ENCODE measurements around the gene GPC6. TPM values are rescaled to one million over a fixed set of nuclear protein-coding genes. Genes with fewer than 3 reads are reported as not detected.

Gene GPC6
- total RNA-seq, 1 experiment from 2014 or later, result 0.22 TPM

DNA sequence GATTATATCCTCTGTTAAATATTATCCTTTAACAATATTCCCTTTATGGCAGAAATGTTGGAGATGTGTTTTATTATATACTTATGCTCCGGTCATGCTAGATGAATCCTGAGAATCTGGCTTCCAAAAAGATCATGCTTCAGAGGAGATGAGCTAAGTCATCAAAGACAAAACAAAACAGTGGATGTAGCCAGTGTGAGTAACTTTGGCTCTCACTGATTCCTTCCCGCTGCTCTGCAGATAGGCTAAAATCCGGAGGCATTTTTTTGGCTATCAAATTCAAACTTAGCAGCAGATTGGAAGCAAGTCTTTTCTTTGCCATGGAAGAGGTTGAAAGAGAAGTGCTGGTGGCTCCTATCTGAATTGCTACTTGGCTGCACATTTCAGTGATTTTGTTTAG, 295.9 kb downstream of the GPC6 start:
- RAD21 ChIA-PET (ENCODE audit: low non-redundant PET in 1 of 2, low total read pairs in 2 of 2, uncharacterized antibody in 2 of 2, unreplicated experiment in 2 of 2), result no interaction called here
- no peak overlapping the region for H2AFZ ChIP-seq (ENCODE audit: low read depth, low read length, poor library complexity, severe bottlenecking)
- H4K20me1 ChIP-seq (ENCODE audit: insufficient read depth), result no peaks in the 10 kb centered on the region
- H3K9me2 ChIP-seq (ENCODE audit: insufficient read depth), result no peaks in the 10 kb centered on the region
- H3K27ac ChIP-seq (ENCODE audit: low read depth, low read length), result no peak overlapping the region
- H3K9me3 ChIP-seq (ENCODE audit: control insufficient read depth in 1 of 2, insufficient read depth in 1 of 2, low read depth in 1 of 2, low read length in 2 of 2), result peaks cover 14 to 22% of the 10 kb centered on the region in 2 experiments; a peak in 2 of 4 replicates
- H3K4me3 ChIP-seq (replicated peaks in 1 of 2; ENCODE audit: low read depth in 1 of 2, low read length in 2 of 2), result no peak overlapping the region
- H3K27me3 ChIP-seq (ENCODE audit: insufficient read depth, low read length), result no peaks in the 10 kb centered on the region
- intact Hi-C loops (cut with micrococcal nuclease), result no loop called here
- no peak for TF ChIP-seq EZH2 (IDR thresholded peaks at IDR 0.05)
- TF ChIP-seq SP1 (IDR thresholded peaks at IDR 0.05; ENCODE audit: low read depth), result no peak
- TF ChIP-seq RAD21 (IDR thresholded peaks at IDR 0.05; ENCODE audit: low read depth), result no peak
- no peak for TF ChIP-seq EGR1 (IDR thresholded peaks at IDR 0.05; ENCODE audit: low read depth)
- no peak for TF ChIP-seq POLR2AphosphoS5 (IDR thresholded peaks at IDR 0.05; ENCODE audit: low read depth, low read length)
- no peak for TF ChIP-seq ZBTB33 (IDR thresholded peaks at IDR 0.05; ENCODE audit: extremely low read depth, insufficient replicate concordance, low read length)
- TF ChIP-seq YY1 (IDR thresholded peaks at IDR 0.05; ENCODE audit: extremely low read depth, insufficient replicate concordance, low read depth, low read length), result no peak
- no peak for TF ChIP-seq ZNF274 (IDR thresholded peaks at IDR 0.05; ENCODE audit: low read depth, low read length)
- no peak for TF ChIP-seq POLR2A (IDR thresholded peaks at IDR 0.05; ENCODE audit: borderline replicate concordance, extremely low read depth, insufficient read depth, insufficient read length)
- H3K4me1 ChIP-seq (ENCODE audit: control insufficient read depth in 1 of 2, insufficient read depth in 2 of 2, low read length in 2 of 2), result no peaks in the 10 kb centered on the region
- H3K9ac ChIP-seq (ENCODE audit: low read length), result no peak overlapping the region
- CTCF ChIA-PET, result no interaction called here
- no TSS peak for BruUV-seq (replicated peaks)
- POLR2A ChIA-PET, result no interaction called here
- ATAC-seq (no peak), DNase-seq (ENCODE audit: low read depth, low spot score) (no peak)
- no peaks in the 10 kb centered on the region for H3K79me2 ChIP-seq (ENCODE audit: insufficient read depth, low read length)
- H3K36me3 ChIP-seq (ENCODE audit: control insufficient read depth in 1 of 2, insufficient read depth in 2 of 2, low read length in 2 of 2), result no peaks in the 10 kb centered on the region
- no peak overlapping the region for H3K4me2 ChIP-seq (ENCODE audit: low read length)

DNA sequence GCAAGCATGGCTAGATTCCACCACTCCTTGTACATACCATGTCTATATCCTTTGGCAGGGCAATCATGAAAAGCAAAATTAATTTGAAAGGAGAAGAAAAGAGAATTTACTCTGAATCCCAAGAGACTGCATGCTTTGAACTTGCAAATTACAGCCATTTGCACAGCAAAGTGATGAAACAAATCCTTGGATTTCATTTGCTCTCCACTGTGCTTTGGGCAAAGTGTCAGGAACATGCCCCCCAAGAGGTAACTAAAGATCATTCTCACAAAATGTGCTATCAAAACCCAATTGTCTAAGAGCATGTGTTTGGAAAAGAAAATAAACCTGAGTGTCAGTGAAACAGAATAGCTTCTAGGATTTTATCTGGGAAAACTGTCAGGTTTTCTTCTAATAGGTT, 298.5 kb downstream of the GPC6 start:
- CTCF ChIA-PET, result no interaction called here

More for the DNA sequence above, 298.5 kb downstream of the GPC6 start:
- ChIA-PET RAD21 (ENCODE audit: low non-redundant PET in 1 of 2, low total read pairs in 2 of 2, uncharacterized antibody in 2 of 2, unreplicated experiment in 2 of 2) (no interaction called here), POLR2A (no interaction called here)
- intact Hi-C loops (cut with micrococcal nuclease), result no loop called here
- DNase-seq (ENCODE audit: low read depth, low spot score) (no peak), ATAC-seq (no peak)
- H3K36me3 ChIP-seq (ENCODE audit: control insufficient read depth in 1 of 2, insufficient read depth in 2 of 2, low read length in 2 of 2), result no peaks in the 10 kb centered on the region
- H3K79me2 ChIP-seq (ENCODE audit: insufficient read depth, low read length), result no peaks in the 10 kb centered on the region
- peaks cover 11 to 26% of the 10 kb centered on the region in 2 experiments; a peak in 2 of 4 replicates for H3K9me3 ChIP-seq (ENCODE audit: control insufficient read depth in 1 of 2, insufficient read depth in 1 of 2, low read depth in 1 of 2, low read length in 2 of 2)
- H3K4me3 ChIP-seq (replicated peaks in 1 of 2; ENCODE audit: low read depth in 1 of 2, low read length in 2 of 2), result no peak overlapping the region
- no peak overlapping the region for H3K9ac ChIP-seq (ENCODE audit: low read length)
- no TSS peak for BruUV-seq (replicated peaks)
- no peaks in the 10 kb centered on the region for H3K27me3 ChIP-seq (ENCODE audit: insufficient read depth, low read length)
- no peaks in the 10 kb centered on the region for H3K9me2 ChIP-seq (ENCODE audit: insufficient read depth)
- no peak overlapping the region for H3K27ac ChIP-seq (ENCODE audit: low read depth, low read length)
- TF ChIP-seq CBX3 (IDR thresholded peaks at IDR 0.05; ENCODE audit: low read depth), result no peak
- TF ChIP-seq, protein P1, sequence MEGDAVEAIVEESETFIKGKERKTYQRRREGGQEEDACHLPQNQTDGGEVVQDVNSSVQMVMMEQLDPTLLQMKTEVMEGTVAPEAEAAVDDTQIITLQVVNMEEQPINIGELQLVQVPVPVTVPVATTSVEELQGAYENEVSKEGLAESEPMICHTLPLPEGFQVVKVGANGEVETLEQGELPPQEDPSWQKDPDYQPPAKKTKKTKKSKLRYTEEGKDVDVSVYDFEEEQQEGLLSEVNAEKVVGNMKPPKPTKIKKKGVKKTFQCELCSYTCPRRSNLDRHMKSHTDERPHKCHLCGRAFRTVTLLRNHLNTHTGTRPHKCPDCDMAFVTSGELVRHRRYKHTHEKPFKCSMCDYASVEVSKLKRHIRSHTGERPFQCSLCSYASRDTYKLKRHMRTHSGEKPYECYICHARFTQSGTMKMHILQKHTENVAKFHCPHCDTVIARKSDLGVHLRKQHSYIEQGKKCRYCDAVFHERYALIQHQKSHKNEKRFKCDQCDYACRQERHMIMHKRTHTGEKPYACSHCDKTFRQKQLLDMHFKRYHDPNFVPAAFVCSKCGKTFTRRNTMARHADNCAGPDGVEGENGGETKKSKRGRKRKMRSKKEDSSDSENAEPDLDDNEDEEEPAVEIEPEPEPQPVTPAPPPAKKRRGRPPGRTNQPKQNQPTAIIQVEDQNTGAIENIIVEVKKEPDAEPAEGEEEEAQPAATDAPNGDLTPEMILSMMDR (IDR thresholded peaks at IDR 0.05 in 2 of 3, conservative IDR thresholded peaks at IDR 0.05 in 1 of 3; ENCODE audit: borderline replicate concordance in 1 of 3, insufficient read depth in 1 of 3, low read depth in 2 of 3, low read length in 2 of 3), result no peak
- H4K20me1 ChIP-seq (ENCODE audit: insufficient read depth), result no peaks in the 10 kb centered on the region
- no peak overlapping the region for H2AFZ ChIP-seq (ENCODE audit: low read depth, low read length, poor library complexity, severe bottlenecking)
- H3K4me1 ChIP-seq (ENCODE audit: control insufficient read depth in 1 of 2, insufficient read depth in 2 of 2, low read length in 2 of 2), result no peaks in the 10 kb centered on the region
- H3K4me2 ChIP-seq (ENCODE audit: low read length), result no peak overlapping the region
